Fibroblast of lung (primary cell): ENCODE data around the gene TBC1D9. TPM values are rescaled to one million over a fixed set of nuclear protein-coding genes. Genes with fewer than 3 reads are reported as not detected.

Source experiments
- DNase-seq, 2 donors: peaks; one replicate each; pipeline versions ENCODE4 v3.0.0 to v3.0.0-alpha.2; 2010; ENCODE audit warnings: low read depth in 2 of 2
- H2AFZ ChIP-seq: 2 replicates; pipeline ENCODE4 v1.5.1; 2012; ENCODE audit warnings: low read length, control low read depth, inconsistent platforms
- H3K27ac ChIP-seq: 2 replicates; pipeline ENCODE4 v1.5.1; 2011; ENCODE audit warnings: low read length, control low read depth; ENCODE audit not compliant: insufficient read depth
- H3K27me3 ChIP-seq: 2 replicates; pipeline ENCODE4 v1.5.1; 2011; ENCODE audit warnings: mild to moderate bottlenecking, low read length; ENCODE audit not compliant: control insufficient read depth, insufficient read depth
- H3K36me3 ChIP-seq: 2 replicates; pipeline ENCODE4 v1.5.1; 2011; ENCODE audit warnings: low read length; ENCODE audit not compliant: control insufficient read depth, insufficient read depth
- H3K4me1 ChIP-seq: 2 replicates; pipeline ENCODE4 v1.5.1; 2011; ENCODE audit warnings: low read length; ENCODE audit not compliant: control insufficient read depth, insufficient read depth; ENCODE audit errors: extremely low read depth
- H3K4me2 ChIP-seq: 2 replicates; pipeline ENCODE4 v1.5.1; 2011; ENCODE audit warnings: low read length, control low read depth; ENCODE audit not compliant: insufficient read depth; ENCODE audit errors: extremely low read depth
- H3K4me3 ChIP-seq, 4 experiments: fragments of 200-600 bp in 1 of 4; sonication (generic) in 1 of 4; replicated peaks in 1 of 4; 2 replicates each; pipeline ENCODE4 v1.5.1; 2011 to 2016; ENCODE audit warnings: low read length in 4 of 4, low read depth in 3 of 4, mild to moderate bottlenecking in 3 of 4, control low read depth in 2 of 4, inconsistent platforms in 1 of 4, mixed read lengths in 1 of 4; ENCODE audit not compliant: insufficient read depth in 1 of 4; ENCODE audit errors: control extremely low read depth in 1 of 4
- H3K79me2 ChIP-seq: 2 replicates; pipeline ENCODE4 v1.5.1; 2012; ENCODE audit warnings: mild to moderate bottlenecking, low read length, inconsistent platforms; ENCODE audit not compliant: control insufficient read depth, insufficient read depth
- H3K9ac ChIP-seq: 2 replicates; pipeline ENCODE4 v1.5.1; 2011; ENCODE audit warnings: mild to moderate bottlenecking, low read length, control low read depth; ENCODE audit not compliant: insufficient read depth
- H3K9me3 ChIP-seq: 2 replicates; pipeline ENCODE4 v1.5.1; 2012; ENCODE audit warnings: low read depth, low read length; ENCODE audit not compliant: control insufficient read depth, insufficient read depth
- H4K20me1 ChIP-seq: 2 replicates; pipeline ENCODE4 v1.5.1; 2011; ENCODE audit warnings: low read length; ENCODE audit not compliant: control insufficient read depth, insufficient read depth; ENCODE audit errors: extremely low read depth
- CTCF ChIP-seq, 2 donors: IDR thresholded peaks in 1 of 2; conservative IDR thresholded peaks in 1 of 2; 1 replicate in 1 of 2; 2 replicates in 1 of 2; pipeline ENCODE4 v1.5.1; 2011 to 2012; ENCODE audit warnings: low read length in 2 of 2, control low read depth in 1 of 2, inconsistent platforms in 1 of 2, low read depth in 1 of 2, mild to moderate bottlenecking in 1 of 2
- EZH2 ChIP-seq: IDR thresholded peaks from 2 replicates; pipeline ENCODE4 v1.5.1; 2012; ENCODE audit warnings: low read length, control low read depth, mild to moderate bottlenecking; ENCODE audit errors: missing control alignments
- polyA plus RNA-seq, 2 donors: library from polyadenylated mRNA; depleted of rRNA in 1 of 2; stranded (reverse) in 1 of 2; unstranded in 1 of 2; fragments of >200 nt; gene quantifications; 2 replicates each; pipeline ENCODE4 v1.2.1, GENCODE V29; 2011 to 2012; ENCODE audit warnings: missing spikeins in 1 of 2
- total RNA-seq: library from RNA; depleted of rRNA; stranded (reverse); fragments of >200 nt; gene quantifications from 2 replicates; pipeline ENCODE4 v1.2.1, GENCODE V29; 2014

Gene TBC1D9
- total and polyA plus RNA-seq, 2 donors (not counting 1 experiment from before 2014, with no cell fraction given) = 18.6 to 36.3 TPM

GRCh38 chr4:140717313-140717712 lies 38.9 kb downstream of the TBC1D9 start:
- Histone ChIP-seq H3K9me3 (no peaks in the 10 kb centered on the region), H3K79me2 (no peaks in the 10 kb centered on the region), H3K27me3 (no peaks in the 10 kb centered on the region), H3K36me3 (no peaks in the 10 kb centered on the region), H3K4me2 (no peak overlapping the region), H3K27ac (no peak overlapping the region), H2AFZ (no peak overlapping the region), H3K4me3 (no peak overlapping the region), H4K20me1 (no peaks in the 10 kb centered on the region), H3K9ac (no peak overlapping the region), H3K4me1 (peaks cover 2% of the 10 kb centered on the region)
- no peak for DNase-seq
- no peak for TF ChIP-seq CTCF (conservative IDR thresholded peaks at IDR 0.05 in 1 of 2, IDR thresholded peaks at IDR 0.05 in 1 of 2; ENCODE audit: low read depth in 1 of 2, low read length in 2 of 2)
- TF ChIP-seq EZH2 = no peak

GRCh38 chr4:140715119-140715518 lies 41.1 kb downstream of the TBC1D9 start:
- Histone ChIP-seq H3K36me3 (no peaks in the 10 kb centered on the region), H4K20me1 (no peaks in the 10 kb centered on the region), H3K9me3 (no peaks in the 10 kb centered on the region), H3K9ac (no peak overlapping the region), H3K4me2 (no peak overlapping the region), H3K79me2 (no peaks in the 10 kb centered on the region), H3K27ac (no peak overlapping the region), H3K27me3 (no peaks in the 10 kb centered on the region), H2AFZ (no peak overlapping the region), H3K4me3 (no peak overlapping the region), H3K4me1 (peaks cover 2% of the 10 kb centered on the region)
- no peak for TF ChIP-seq EZH2
- no peak for TF ChIP-seq CTCF (conservative IDR thresholded peaks at IDR 0.05 in 1 of 2, IDR thresholded peaks at IDR 0.05 in 1 of 2; ENCODE audit: low read depth in 1 of 2, low read length in 2 of 2)
- DNase-seq = no peak

- H3K4me3 ChIP-seq = no peak overlapping the region
- H3K27ac ChIP-seq = no peak overlapping the region
- no peaks in the 10 kb centered on the region for H3K79me2 ChIP-seq
- H2AFZ ChIP-seq = no peak overlapping the region
- H3K4me2 ChIP-seq = no peak overlapping the region
- no peak for DNase-seq
- no peak for TF ChIP-seq CTCF (conservative IDR thresholded peaks at IDR 0.05 in 1 of 2, IDR thresholded peaks at IDR 0.05 in 1 of 2; ENCODE audit: low read depth in 1 of 2, low read length in 2 of 2)
- TF ChIP-seq EZH2 = no peak
- H3K36me3 ChIP-seq = no peaks in the 10 kb centered on the region
- no peaks in the 10 kb centered on the region for H3K27me3 ChIP-seq
- H3K4me1 ChIP-seq = no peaks in the 10 kb centered on the region
- H3K9ac ChIP-seq = no peak overlapping the region
- no peaks in the 10 kb centered on the region for H3K9me3 ChIP-seq
- no peaks in the 10 kb centered on the region for H4K20me1 ChIP-seq
Observed at GRCh38 chr4:140711910-140712309, 44.3 kb downstream of the TBC1D9 start.
